ENCODE measurements around the gene PLSCR4. TPM values are rescaled to one million over a fixed set of nuclear protein-coding genes. Genes with fewer than 3 reads are reported as not detected.

The PLSCR4 gene
- total and polyA plus RNA-seq, 2 of the 4 experiments (the other 2 are of a cell fraction), result 3.8 to 4.4 TPM

DNA sequence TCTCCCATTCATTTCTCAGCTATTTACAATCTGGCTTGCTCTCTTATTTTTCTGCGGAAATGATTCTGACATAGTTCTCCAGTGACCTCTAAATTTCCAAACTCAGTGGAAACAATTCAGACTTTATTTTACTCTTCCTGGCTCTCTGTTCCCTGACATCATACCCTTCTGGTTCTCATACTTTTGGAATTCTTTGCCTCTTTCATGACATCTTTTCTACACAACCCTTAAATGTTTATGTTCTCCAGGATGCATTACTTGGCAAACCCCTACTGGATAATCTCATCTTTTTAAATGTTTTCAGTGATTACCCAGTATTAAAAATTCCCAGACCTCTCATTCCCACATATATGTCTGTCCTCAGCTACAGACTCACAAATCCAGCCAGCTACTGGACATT lies 23.9 kb upstream of the PLSCR4 start:
- dilution Hi-C loops (cut with HindIII; ENCODE audit: low sequenced_read_pairs, unreplicated experiment) (no loop called here), in situ Hi-C loops (cut with MboI; ENCODE audit: low sequenced_read_pairs) (no loop called here), intact Hi-C loops (cut with micrococcal nuclease) (loop anchor here (2.0 kb wide), 1 partner anchor 44 kb away; no protein-coding TSS in a partner anchor)
- DNase-seq (peak; percentile 98), ATAC-seq (ENCODE audit: low read depth) (peak; percentile 88)
- no peak overlapping the region for H4K5ac ChIP-seq (ENCODE audit: low read depth, low read length)
- CTCF ChIA-PET, result no interaction called here
- H3K4me3 ChIP-seq (ENCODE audit: insufficient read depth, low read depth, low read length), result no peak overlapping the region
- peak overlapping the region; percentile 15; the same call in 1 of the 2 replicates for H3K4ac ChIP-seq (ENCODE audit: low read depth, low read length)
- 14% methylated on average over 1 of the region's 1 CpG; no CpG with 5 or more reads in 1 of the 2 experiments for WGBS, 2 experiments (ENCODE audit: extremely low coverage in 2 of 2, insufficient read length in 1 of 2)
- H2BK20ac ChIP-seq (ENCODE audit: low read depth, low read length), result peak overlapping the region; percentile 26; the same call in 1 of the 2 replicates
- H3K14ac ChIP-seq (replicated peaks; ENCODE audit: low read depth, low read length), result no peak overlapping the region
- peak overlapping the region; percentile 10; the same call in 1 of the 2 replicates for H2BK120ac ChIP-seq (ENCODE audit: low read depth, low read length)
- no peak overlapping the region for H2AK9ac ChIP-seq (replicated peaks; ENCODE audit: low read depth, low read length, poor library complexity)
- peaks cover 3% of the 10 kb centered on the region for H3K9me1 ChIP-seq (ENCODE audit: insufficient read depth, low read length)
- no peak overlapping the region for H2AK5ac ChIP-seq (ENCODE audit: low read depth, low read length)
- H3K9me3 ChIP-seq (ENCODE audit: control insufficient read depth, insufficient read depth, low read length), result no peaks in the 10 kb centered on the region
- TF ChIP-seq CEBPB (IDR thresholded peaks at IDR 0.05; ENCODE audit: low read depth, low read length), result peak; percentile 33; the same call in 1 of the 2 replicates
- TF ChIP-seq, protein P1, sequence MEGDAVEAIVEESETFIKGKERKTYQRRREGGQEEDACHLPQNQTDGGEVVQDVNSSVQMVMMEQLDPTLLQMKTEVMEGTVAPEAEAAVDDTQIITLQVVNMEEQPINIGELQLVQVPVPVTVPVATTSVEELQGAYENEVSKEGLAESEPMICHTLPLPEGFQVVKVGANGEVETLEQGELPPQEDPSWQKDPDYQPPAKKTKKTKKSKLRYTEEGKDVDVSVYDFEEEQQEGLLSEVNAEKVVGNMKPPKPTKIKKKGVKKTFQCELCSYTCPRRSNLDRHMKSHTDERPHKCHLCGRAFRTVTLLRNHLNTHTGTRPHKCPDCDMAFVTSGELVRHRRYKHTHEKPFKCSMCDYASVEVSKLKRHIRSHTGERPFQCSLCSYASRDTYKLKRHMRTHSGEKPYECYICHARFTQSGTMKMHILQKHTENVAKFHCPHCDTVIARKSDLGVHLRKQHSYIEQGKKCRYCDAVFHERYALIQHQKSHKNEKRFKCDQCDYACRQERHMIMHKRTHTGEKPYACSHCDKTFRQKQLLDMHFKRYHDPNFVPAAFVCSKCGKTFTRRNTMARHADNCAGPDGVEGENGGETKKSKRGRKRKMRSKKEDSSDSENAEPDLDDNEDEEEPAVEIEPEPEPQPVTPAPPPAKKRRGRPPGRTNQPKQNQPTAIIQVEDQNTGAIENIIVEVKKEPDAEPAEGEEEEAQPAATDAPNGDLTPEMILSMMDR (conservative IDR thresholded peaks at IDR 0.05; ENCODE audit: low read depth, low read length), result no peak
- no peak for TF ChIP-seq RCOR1 (IDR thresholded peaks at IDR 0.05; ENCODE audit: insufficient replicate concordance, low read length)
- H3K27ac ChIP-seq (ENCODE audit: insufficient read depth, low read length), result no peak overlapping the region
- no peak overlapping the region for H3K56ac ChIP-seq (ENCODE audit: extremely low read depth, insufficient read depth, low read length)
- H3K23ac ChIP-seq (ENCODE audit: low read depth, low read length), result no peak overlapping the region
- POLR2A ChIA-PET (ENCODE audit: unreplicated experiment), result interaction anchor here (0.6 kb wide), 1 partner anchor 123 kb away, joined by 3 read pairs; no protein-coding TSS in a partner anchor
- no peak overlapping the region for H3K4me2 ChIP-seq (ENCODE audit: low read depth, low read length)
- no peak overlapping the region for H3K18ac ChIP-seq (ENCODE audit: low read depth, low read length)
- H3K9ac ChIP-seq (ENCODE audit: low read depth, low read length), result no peak overlapping the region
- H4K8ac ChIP-seq (ENCODE audit: low read depth in 2 of 2, low read length in 2 of 2), result no peak overlapping the region
- no peaks in the 10 kb centered on the region for H4K20me1 ChIP-seq (ENCODE audit: insufficient read depth, low read length)
- H2BK5ac ChIP-seq (ENCODE audit: low read depth, low read length, poor library complexity, severe bottlenecking), result peak overlapping the region; percentile 64
- H2BK15ac ChIP-seq (ENCODE audit: low read depth, low read length), result no peak overlapping the region
- H3K36me3 ChIP-seq (ENCODE audit: control insufficient read depth, insufficient read depth, low read length), result no peaks in the 10 kb centered on the region
- H3K27me3 ChIP-seq (ENCODE audit: control insufficient read depth, insufficient read depth, low read length), result no peaks in the 10 kb centered on the region
- H3K4me1 ChIP-seq (ENCODE audit: control insufficient read depth, insufficient read depth, low read length), result peaks cover 4% of the 10 kb centered on the region
- no peak overlapping the region for H2AFZ ChIP-seq (replicated peaks; ENCODE audit: low read length, poor library complexity)
- no peaks in the 10 kb centered on the region for H3K79me1 ChIP-seq (ENCODE audit: low read depth in 1 of 2, low read length in 2 of 2)
- no TSS peak for BruUV-seq (replicated peaks)
- H4K91ac ChIP-seq (ENCODE audit: insufficient read depth, low read depth, low read length), result no peak overlapping the region
